GM12892 (cell line): ENCODE measurements around the gene DUSP10.

Source experiments
- POLR2A ChIP-seq: IDR thresholded peaks from 2 replicates; pipeline ENCODE4 v1.6.1; 2011; ENCODE audit warnings: low read depth, low read length, control low read depth
- TAF1 ChIP-seq: IDR thresholded peaks from 2 replicates; pipeline ENCODE4 v1.6.1; 2011; ENCODE audit warnings: low read depth, mild to moderate bottlenecking, control low read depth, low read length, borderline replicate concordance

GRCh38 chr1:221761354-221762002 is 19.6 kb upstream of the DUSP10 start:
- TF ChIP-seq POLR2A (no peak), TAF1 (no peak)
